ENCODE results near the gene PLA2G4E. TPM values are rescaled to one million over a fixed set of nuclear protein-coding genes. Genes with fewer than 3 reads are reported as not detected.

PLA2G4E gene
- total RNA-seq, 3 donors from 2014 or later = not detected

GRCh38 chr15:41955807-41956525, 64.9 kb downstream of the PLA2G4E start:
- no peak for TF ChIP-seq CTCF (IDR thresholded peaks at IDR 0.05)
- no peak for TF ChIP-seq POLR2A (IDR thresholded peaks at IDR 0.05)
- TF ChIP-seq POLR2AphosphoS5 (IDR thresholded peaks at IDR 0.05) = no peak
- DNase-seq (ENCODE audit: low spot score in 2 of 2) = no peak
- no peaks in the 10 kb centered on the region for H3K36me3 ChIP-seq
- no peaks in the 10 kb centered on the region for H3K4me1 ChIP-seq
- H3K9me3 ChIP-seq = no peaks in the 10 kb centered on the region
- peak overlapping the region in 2 of 3 donors; percentile 3 to 39 for H3K4me3 ChIP-seq
- peak overlapping the region in 1 of 2 donors; percentile 28 for H3K27ac ChIP-seq
- H3K27me3 ChIP-seq = no peaks in the 10 kb centered on the region
- intact Hi-C loops (cut with DNase I; ENCODE audit: low total_unique reads) = no loop called here

GRCh38 chr15:41955100-41955499, 65.7 kb downstream of the PLA2G4E start:
- TF ChIP-seq POLR2AphosphoS5 (IDR thresholded peaks at IDR 0.05) (no peak), CTCF (IDR thresholded peaks at IDR 0.05) (no peak), POLR2A (IDR thresholded peaks at IDR 0.05) (no peak)
- H3K4me1 ChIP-seq = no peaks in the 10 kb centered on the region
- intact Hi-C loops (cut with DNase I; ENCODE audit: low total_unique reads) = no loop called here

GRCh38 chr15:41954036-41954435, 66.8 kb downstream of the PLA2G4E start:
- TF ChIP-seq POLR2AphosphoS5 (IDR thresholded peaks at IDR 0.05) (no peak), POLR2A (IDR thresholded peaks at IDR 0.05) (no peak), CTCF (IDR thresholded peaks at IDR 0.05) (no peak)
- Histone ChIP-seq H3K27me3 (no peaks in the 10 kb centered on the region), H3K4me1 (no peaks in the 10 kb centered on the region), H3K4me3 (no peak overlapping the region), H3K9me3 (no peaks in the 10 kb centered on the region), H3K36me3 (no peaks in the 10 kb centered on the region), H3K27ac (no peak overlapping the region)
- intact Hi-C loops (cut with DNase I; ENCODE audit: low total_unique reads) = no loop called here
- DNase-seq (ENCODE audit: low spot score in 2 of 2) = no peak

More at GRCh38 chr15:41955100-41955499, 65.7 kb downstream of the PLA2G4E start:
- no peak for DNase-seq (ENCODE audit: low spot score in 2 of 2)
- Histone ChIP-seq H3K36me3 (no peaks in the 10 kb centered on the region), H3K9me3 (no peaks in the 10 kb centered on the region), H3K27ac (no peak overlapping the region), H3K4me3 (no peak overlapping the region), H3K27me3 (no peaks in the 10 kb centered on the region)

- Histone ChIP-seq H3K4me3 (no peak overlapping the region), H3K27me3 (no peaks in the 10 kb centered on the region), H3K36me3 (no peaks in the 10 kb centered on the region), H3K4me1 (no peaks in the 10 kb centered on the region), H3K9me3 (no peaks in the 10 kb centered on the region), H3K27ac (peak overlapping the region in 1 of 2 donors; percentile 8)
- no peak for TF ChIP-seq CTCF (IDR thresholded peaks at IDR 0.05)
- TF ChIP-seq POLR2A (IDR thresholded peaks at IDR 0.05) = no peak
- no peak for TF ChIP-seq POLR2AphosphoS5 (IDR thresholded peaks at IDR 0.05)
- intact Hi-C loops (cut with DNase I; ENCODE audit: low total_unique reads) = no loop called here
- no peak for DNase-seq (ENCODE audit: low spot score in 2 of 2)
These were observed 68.8 kb downstream of the PLA2G4E start for GRCh38 chr15:41952013-41952563.

DNA sequence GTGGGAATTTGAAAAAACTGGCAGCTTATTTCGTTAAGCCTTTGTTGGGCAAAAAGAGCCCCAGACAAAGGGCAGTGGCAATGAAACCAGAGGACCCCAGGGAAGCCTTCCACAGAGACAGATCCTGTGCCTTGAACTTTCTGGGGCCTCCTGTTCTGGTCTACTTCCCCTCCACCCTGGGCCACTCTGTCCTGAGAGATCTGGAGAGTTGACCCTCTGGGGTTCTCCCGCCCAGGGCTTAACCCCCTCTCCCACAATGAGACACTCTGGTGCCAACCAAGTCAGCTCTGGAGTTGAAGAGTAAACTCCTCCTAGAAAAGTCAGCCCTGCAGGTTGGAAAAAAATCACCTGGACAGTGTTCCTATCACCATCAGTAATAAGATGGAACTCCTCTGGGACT, 69.3 kb downstream of the PLA2G4E start:
- intact Hi-C loops (cut with DNase I; ENCODE audit: low total_unique reads) = no loop called here
- no peak for TF ChIP-seq POLR2A (IDR thresholded peaks at IDR 0.05)
- no peak for TF ChIP-seq POLR2AphosphoS5 (IDR thresholded peaks at IDR 0.05)
- TF ChIP-seq CTCF (IDR thresholded peaks at IDR 0.05) = no peak
- no peak for DNase-seq (ENCODE audit: low spot score in 2 of 2)
- no peaks in the 10 kb centered on the region for H3K36me3 ChIP-seq
- H3K9me3 ChIP-seq = no peaks in the 10 kb centered on the region
- peak overlapping the region in 1 of 2 donors; percentile 8 for H3K27ac ChIP-seq
- no peaks in the 10 kb centered on the region for H3K4me1 ChIP-seq
- H3K27me3 ChIP-seq = no peaks in the 10 kb centered on the region
- no peak overlapping the region for H3K4me3 ChIP-seq

Measured in breast epithelium (tissue), 4 donors.